HG03354 (cell line): ENCODE results near the gene SLC23A2.
"Not testable (repeated sequence)": the region's sequence is repeated elsewhere in the genome, so short reads cannot be mapped to it uniquely, and the experiment has no call there.

Source experiments
- ATAC-seq: cut with Tn5 transposase; IDR thresholded peaks from one replicate; pipeline ENCODE4 v1.9.1; 2021; ENCODE audit warnings: mild to moderate bottlenecking; ENCODE audit not compliant: unreplicated experiment, poor library complexity, severe bottlenecking

Gene SLC23A2

GRCh38 chr20:5013682-5014447 lies 12.6 kb upstream of the SLC23A2 start:
- no peak for ATAC-seq

GRCh38 chr20:5008759-5009158 lies 7.4 kb upstream of the SLC23A2 start:
- ATAC-seq, result no peak

GRCh38 chr20:5005326-5005725 lies 4.0 kb upstream of the SLC23A2 start:
- ATAC-seq, result no peak

- not testable (repeated sequence) for ATAC-seq
Observed at GRCh38 chr20:5004825-5005224, 3.5 kb upstream of the SLC23A2 start.

- ATAC-seq, result no peak
Observed at GRCh38 chr20:5003626-5004025, 2.3 kb upstream of the SLC23A2 start.

GRCh38 chr20:5002077-5002413 lies 735 bp upstream of the SLC23A2 start:
- ATAC-seq, result no peak

GRCh38 chr20:5000263-5001173 lies 792 bp downstream of the SLC23A2 start:
- ATAC-seq, result peak; percentile 27

- ATAC-seq, result no peak
Observed at GRCh38 chr20:4999788-5000187, 1.5 kb downstream of the SLC23A2 start.

- peak; percentile 43 for ATAC-seq
Observed at GRCh38 chr20:4998160-4998651, 3.1 kb downstream of the SLC23A2 start.

GRCh38 chr20:4997222-4997621 lies 4.1 kb downstream of the SLC23A2 start:
- ATAC-seq, result no peak

GRCh38 chr20:4989570-4989969 lies 11.7 kb downstream of the SLC23A2 start:
- ATAC-seq, result peak; percentile 64

- ATAC-seq, result no peak
Observed at GRCh38 chr20:4987130-4987529, 14.2 kb downstream of the SLC23A2 start.

GRCh38 chr20:4985658-4986057 lies 15.7 kb downstream of the SLC23A2 start:
- ATAC-seq, result peak; percentile 68

- ATAC-seq, result no peak
Observed at GRCh38 chr20:4982281-4982680, 19.0 kb downstream of the SLC23A2 start.

GRCh38 chr20:4979841-4980410 lies 21.4 kb downstream of the SLC23A2 start:
- no peak for ATAC-seq

GRCh38 chr20:4978050-4978918 lies 23.0 kb downstream of the SLC23A2 start:
- ATAC-seq, result no peak

GRCh38 chr20:4976014-4976413 lies 25.3 kb downstream of the SLC23A2 start:
- ATAC-seq, result not testable (repeated sequence)

- ATAC-seq, result peak; percentile 83
Observed at GRCh38 chr20:4973330-4974097, 27.8 kb downstream of the SLC23A2 start.
